SK-N-MC (cell line): Measurements from ENCODE around the gene TICAM2.

Experiments used
- DNase-seq: peaks from one replicate; pipeline ENCODE4 v3.0.0-alpha.2; 2011; ENCODE audit warnings: low read depth, low spot score
- H3K27ac ChIP-seq: fragments of 200-600 bp; sonication (generic); 2 replicates; pipeline ENCODE4 v1.5.1; 2016; ENCODE audit warnings: mixed run types
- H3K36me3 ChIP-seq: fragments of 200-600 bp; sonication (generic); 2 replicates; pipeline ENCODE4 v1.6.1; 2017; ENCODE audit warnings: antibody characterized with exemption, low read length, mixed read lengths; ENCODE audit not compliant: insufficient read depth
- H3K4me3 ChIP-seq: fragments of 200-600 bp; sonication (generic); 2 replicates; pipeline ENCODE4 v1.5.1; 2016
- H3K9ac ChIP-seq: fragments of 200-600 bp; sonication (generic); 2 replicates; pipeline ENCODE4 v1.8.0; 2017; ENCODE audit warnings: mixed run types, mixed read lengths; ENCODE audit not compliant: insufficient read length
- H3K9me3 ChIP-seq: fragments of 200-600 bp; sonication (generic); 2 replicates; pipeline ENCODE4 v1.6.1; 2017; ENCODE audit warnings: low read depth, mild to moderate bottlenecking, antibody characterized with exemption, low read length, moderate library complexity, mixed read lengths
- EZH2 ChIP-seq: fragments of 200-600 bp; sonication (generic); IDR thresholded peaks from one replicate; pipeline ENCODE4 v1.6.1; 2017; ENCODE audit warnings: antibody characterized with exemption
- FOXP2 ChIP-seq: optimal IDR thresholded peaks from 2 replicates; pipeline ENCODE3; 2011; ENCODE audit warnings: mild to moderate bottlenecking, moderate library complexity; ENCODE audit not compliant: insufficient read depth; ENCODE audit errors: extremely low read length, control extremely low read depth
- POLR2AphosphoS5 ChIP-seq: IDR thresholded peaks from 2 replicates; pipeline ENCODE4 v1.6.1; 2012; ENCODE audit warnings: mild to moderate bottlenecking, low read depth, low read length, borderline replicate concordance

The TICAM2 gene

DNA sequence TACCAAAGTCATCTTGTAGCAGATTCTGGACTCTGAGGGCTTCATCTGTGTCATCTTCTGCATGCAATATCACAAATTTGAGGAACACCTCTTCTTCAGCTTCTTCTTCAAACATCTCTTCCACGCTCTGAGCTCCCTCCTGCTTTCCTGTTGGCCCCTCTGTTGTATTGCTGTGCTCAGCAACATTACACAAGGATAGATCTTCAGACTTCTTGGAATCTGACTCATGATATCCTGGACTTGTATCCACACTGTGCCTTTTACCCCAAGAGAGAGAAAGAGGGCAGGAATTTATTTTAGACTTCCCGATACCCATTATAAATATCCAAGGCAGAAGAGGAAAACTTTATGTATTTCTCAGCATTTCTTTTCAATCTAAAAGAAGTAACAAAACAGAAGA is 21.3 kb downstream of the TICAM2 start:
- Histone ChIP-seq H3K9me3 (no peaks in the 10 kb centered on the region; the same call in 1 of the 2 replicates), H3K9ac (no peak overlapping the region), H3K36me3 (no peaks in the 10 kb centered on the region), H3K27ac (no peak overlapping the region), H3K4me3 (no peak overlapping the region)
- DNase-seq, result no peak
- no peak for TF ChIP-seq FOXP2
- TF ChIP-seq EZH2, result no peak
- TF ChIP-seq POLR2AphosphoS5, result no peak

DNA sequence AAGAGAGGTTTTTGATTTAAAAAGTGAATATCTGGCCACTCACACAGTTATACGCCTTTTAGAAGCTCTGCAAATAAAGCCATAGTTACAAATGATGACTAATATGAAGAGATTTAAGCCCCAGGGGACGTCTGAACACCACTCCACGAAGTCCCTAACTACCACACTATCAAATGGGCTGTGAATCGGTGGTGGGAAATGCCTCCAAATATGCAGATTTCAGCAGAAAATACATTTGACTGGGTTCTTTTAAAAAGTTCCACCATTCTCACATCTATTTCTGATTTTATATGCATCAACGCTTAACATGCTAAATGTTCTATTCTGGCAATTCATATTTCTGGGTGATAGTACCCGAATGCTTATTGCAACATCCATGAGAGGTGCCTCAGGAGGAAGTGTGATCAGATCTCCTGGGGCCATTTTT is 22.5 kb downstream of the TICAM2 start:
- Histone ChIP-seq H3K9me3 (no peaks in the 10 kb centered on the region; the same call in 1 of the 2 replicates), H3K27ac (peak overlapping the region; percentile 49), H3K9ac (no peak overlapping the region), H3K4me3 (peak overlapping the region; percentile 15), H3K36me3 (no peaks in the 10 kb centered on the region)
- TF ChIP-seq EZH2, result no peak
- no peak for TF ChIP-seq POLR2AphosphoS5
- no peak for TF ChIP-seq FOXP2
- DNase-seq, result no peak

DNA sequence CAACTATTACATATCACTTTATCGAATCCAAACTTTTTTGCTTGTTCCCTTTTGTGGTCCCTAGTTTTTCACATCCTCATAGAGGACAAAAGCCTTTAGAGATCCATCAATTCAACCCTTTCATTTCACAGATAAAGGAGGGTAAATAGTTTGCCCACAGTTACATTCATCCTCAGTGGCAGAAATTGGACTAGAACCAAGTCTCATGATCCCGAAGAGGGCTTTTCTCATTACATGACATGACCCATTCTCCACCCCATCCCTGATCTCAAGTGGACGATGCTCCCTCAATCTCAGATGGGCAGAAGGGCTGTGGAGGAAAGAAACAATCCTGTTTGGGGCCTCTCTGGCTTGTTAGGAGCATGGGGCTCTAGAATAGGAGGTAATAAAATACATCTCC is 23.1 kb downstream of the TICAM2 start:
- DNase-seq, result no peak
- Histone ChIP-seq H3K36me3 (no peaks in the 10 kb centered on the region), H3K9ac (no peak overlapping the region), H3K4me3 (peak overlapping the region; percentile 15; the same call in 1 of the 2 replicates), H3K9me3 (no peaks in the 10 kb centered on the region; the same call in 1 of the 2 replicates), H3K27ac (peak overlapping the region; percentile 49; the same call in 1 of the 2 replicates)
- TF ChIP-seq EZH2 (no peak), POLR2AphosphoS5 (no peak), FOXP2 (no peak)

DNA sequence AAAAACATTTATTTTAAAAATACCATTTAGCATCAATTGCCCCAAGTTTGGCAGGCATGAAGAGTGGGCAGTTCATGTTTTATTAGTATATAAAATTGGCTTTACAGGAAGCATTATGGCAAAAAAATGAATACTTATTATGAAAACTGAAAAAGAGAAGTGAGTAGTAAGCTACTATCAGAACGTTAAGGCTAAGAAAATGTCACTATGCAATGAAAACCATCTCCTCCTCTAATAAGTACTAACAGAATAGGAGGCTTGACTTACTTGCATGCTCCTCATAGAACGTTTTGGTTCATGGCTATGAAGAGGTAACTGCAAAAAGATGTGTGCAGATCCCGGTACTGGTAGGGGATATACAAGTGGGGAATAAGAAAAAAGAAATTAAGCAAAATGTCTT is 23.6 kb downstream of the TICAM2 start:
- no peak for DNase-seq
- H3K4me3 ChIP-seq, result no peak overlapping the region
- no peak overlapping the region for H3K27ac ChIP-seq
- H3K36me3 ChIP-seq, result no peaks in the 10 kb centered on the region
- TF ChIP-seq FOXP2 (no peak), POLR2AphosphoS5 (no peak), EZH2 (no peak)
- H3K9ac ChIP-seq, result no peak overlapping the region
- no peaks in the 10 kb centered on the region; the same call in 1 of the 2 replicates for H3K9me3 ChIP-seq

DNA sequence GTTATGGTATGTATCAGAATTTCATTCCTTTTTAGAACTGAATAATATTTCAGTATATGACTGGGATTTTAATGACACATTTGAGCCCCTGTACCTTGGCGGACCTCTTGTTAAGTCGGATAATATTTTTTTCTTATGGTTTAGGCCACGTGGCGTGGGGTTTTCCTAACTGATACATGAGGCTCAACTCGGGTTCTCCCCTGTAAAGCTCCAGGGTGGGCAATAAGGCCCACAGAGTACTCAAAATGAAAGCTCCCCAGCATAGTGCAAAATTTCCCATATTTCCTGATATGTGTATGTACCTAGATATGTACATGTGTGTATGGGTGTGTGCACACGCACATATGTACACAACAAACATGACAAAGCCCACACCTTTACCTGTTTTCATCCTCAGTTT is 24.5 kb downstream of the TICAM2 start:
- TF ChIP-seq EZH2 (no peak), POLR2AphosphoS5 (no peak)
- H3K27ac ChIP-seq, result no peak overlapping the region
- no peaks in the 10 kb centered on the region; the same call in 1 of the 2 replicates for H3K9me3 ChIP-seq
- no peak for DNase-seq
- H3K36me3 ChIP-seq, result no peaks in the 10 kb centered on the region
- H3K9ac ChIP-seq, result no peak overlapping the region
- H3K4me3 ChIP-seq, result no peak overlapping the region

DNA sequence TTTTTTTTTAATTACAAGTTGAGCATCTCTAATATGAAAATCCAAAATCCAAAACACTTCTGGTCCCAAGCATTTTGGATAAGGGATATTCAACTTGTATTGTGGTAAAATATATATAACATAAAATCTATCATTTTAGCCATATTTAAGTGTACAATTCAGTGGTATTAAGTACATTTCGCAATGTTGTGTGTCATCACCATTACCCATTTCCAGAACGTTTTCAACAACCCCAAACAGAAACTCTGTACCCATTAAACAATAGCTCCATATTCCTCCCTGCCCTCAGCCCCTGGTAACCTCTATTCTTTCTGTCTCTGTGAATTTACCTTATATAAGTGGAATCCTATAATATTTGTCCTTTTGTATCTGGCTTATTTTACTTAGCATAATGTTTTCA is 24.9 kb downstream of the TICAM2 start:
- no peak overlapping the region for H3K4me3 ChIP-seq
- H3K27ac ChIP-seq, result no peak overlapping the region
- no peaks in the 10 kb centered on the region for H3K36me3 ChIP-seq
- TF ChIP-seq FOXP2, result no peak
- no peak for TF ChIP-seq EZH2
- TF ChIP-seq POLR2AphosphoS5, result no peak
- H3K9ac ChIP-seq, result no peak overlapping the region
- H3K9me3 ChIP-seq, result no peaks in the 10 kb centered on the region; the same call in 1 of the 2 replicates
- no peak for DNase-seq

DNA sequence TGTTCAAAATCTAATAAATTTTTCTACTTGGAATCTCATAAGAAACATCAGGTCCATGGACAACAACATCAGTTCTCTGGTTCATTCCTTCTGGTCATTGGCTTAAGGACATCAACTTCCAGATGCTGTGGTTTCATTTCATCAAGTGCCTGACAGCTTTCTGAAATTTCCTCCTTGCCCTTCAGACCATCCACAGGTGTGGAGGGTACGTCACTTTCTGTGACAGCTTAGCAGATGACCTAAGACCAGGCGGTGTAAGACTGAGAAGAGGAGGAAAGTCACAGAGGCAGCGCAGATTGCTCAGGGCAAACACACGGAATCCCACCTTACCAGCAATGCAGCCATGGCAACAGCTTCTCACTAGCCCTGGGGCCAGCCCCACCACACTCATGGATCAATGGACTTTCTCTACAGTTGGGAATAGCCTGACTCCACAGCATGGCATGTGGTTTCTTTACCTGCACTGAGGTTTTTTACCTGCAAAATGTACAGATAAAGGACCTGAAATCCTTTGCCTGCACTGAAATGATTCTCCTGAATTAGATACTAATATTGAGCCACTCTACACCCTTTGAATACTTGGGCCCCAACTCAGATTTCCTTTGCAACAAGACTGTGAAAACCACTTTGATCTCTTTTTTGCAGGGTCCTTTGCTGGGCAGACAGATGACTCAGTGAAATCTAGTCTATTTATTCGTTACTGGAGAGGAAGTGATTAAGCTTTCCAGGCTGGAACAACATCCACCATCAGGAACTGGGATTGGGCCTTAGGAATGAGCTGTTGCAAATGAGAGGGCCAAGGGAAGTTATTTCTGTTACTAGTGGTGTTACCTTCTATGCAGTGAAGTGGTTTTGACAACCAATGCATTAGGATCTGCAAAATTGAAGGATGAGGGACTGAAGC is 26.9 kb downstream of the TICAM2 start:
- DNase-seq, result no peak
- Histone ChIP-seq H3K4me3 (no peak overlapping the region), H3K9me3 (no peaks in the 10 kb centered on the region; the same call in 1 of the 2 replicates), H3K27ac (no peak overlapping the region), H3K9ac (no peak overlapping the region), H3K36me3 (no peaks in the 10 kb centered on the region)
- no peak for TF ChIP-seq POLR2AphosphoS5

DNA sequence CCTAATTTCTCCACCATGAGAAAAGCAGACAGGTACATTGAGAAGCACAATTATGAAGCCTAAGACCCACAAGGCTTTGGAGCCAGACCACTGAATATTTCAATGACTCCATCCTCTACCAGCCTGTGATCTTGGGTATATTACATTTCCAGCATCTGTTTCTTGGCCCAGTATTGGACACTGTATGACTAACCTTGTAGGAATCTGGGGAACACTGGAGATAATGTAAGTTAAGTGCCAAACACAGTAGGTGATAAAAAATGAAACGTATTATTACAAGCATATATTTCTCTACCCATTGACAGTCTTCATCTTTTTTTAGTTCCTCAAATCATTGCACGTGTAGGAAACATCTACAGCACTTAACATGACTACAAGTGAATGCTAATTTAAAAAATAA is 29.1 kb downstream of the TICAM2 start:
- Histone ChIP-seq H3K27ac (no peak overlapping the region), H3K4me3 (no peak overlapping the region), H3K9me3 (no peaks in the 10 kb centered on the region; the same call in 1 of the 2 replicates), H3K36me3 (no peaks in the 10 kb centered on the region), H3K9ac (no peak overlapping the region)
- DNase-seq, result no peak
- TF ChIP-seq POLR2AphosphoS5 (no peak), EZH2 (no peak), FOXP2 (no peak)

DNA sequence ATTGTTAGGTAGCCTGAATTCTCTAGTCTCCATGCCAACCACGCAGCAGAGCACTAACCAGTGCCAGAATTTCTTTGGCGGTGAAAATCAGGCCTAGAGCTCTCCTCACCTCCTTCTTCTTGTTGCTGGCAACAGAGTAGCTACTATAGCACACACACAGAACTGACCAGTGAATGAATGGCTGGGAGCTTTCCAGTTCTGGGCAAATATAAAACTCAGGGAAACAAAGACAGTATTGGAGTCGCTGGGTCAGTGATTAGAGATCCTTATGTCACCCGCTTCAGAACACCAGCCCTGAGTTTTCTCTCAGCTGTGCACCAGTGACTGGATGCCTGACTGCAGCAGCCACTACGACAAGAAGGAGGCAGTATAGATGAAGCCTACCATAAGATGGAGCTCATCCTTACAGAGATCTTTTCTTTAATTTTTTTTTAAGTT is 30.8 kb downstream of the TICAM2 start:
- Histone ChIP-seq H3K4me3 (no peak overlapping the region), H3K36me3 (no peaks in the 10 kb centered on the region), H3K9ac (no peak overlapping the region), H3K9me3 (no peaks in the 10 kb centered on the region), H3K27ac (no peak overlapping the region)
- no peak for DNase-seq
- TF ChIP-seq EZH2 (no peak), FOXP2 (no peak), POLR2AphosphoS5 (no peak)
